Hepatocyte (in vitro differentiated cells): ENCODE data around the gene GNG7.

Experiments
- EZH2 ChIP-seq: fragments of 200-600 bp; sonication (generic); IDR thresholded peaks from 2 replicates; pipeline ENCODE4 v1.6.1; 2016; ENCODE audit warnings: antibody characterized with exemption, mild to moderate bottlenecking, borderline replicate concordance
- TF ChIP-seq, protein P1 (sequence below): fragments of 200-600 bp; sonication (generic); IDR thresholded peaks from 2 replicates; pipeline ENCODE4 v1.5.1; 2016; ENCODE audit warnings: antibody characterized with exemption, mild to moderate bottlenecking; ENCODE audit not compliant: poor library complexity

DNA sequence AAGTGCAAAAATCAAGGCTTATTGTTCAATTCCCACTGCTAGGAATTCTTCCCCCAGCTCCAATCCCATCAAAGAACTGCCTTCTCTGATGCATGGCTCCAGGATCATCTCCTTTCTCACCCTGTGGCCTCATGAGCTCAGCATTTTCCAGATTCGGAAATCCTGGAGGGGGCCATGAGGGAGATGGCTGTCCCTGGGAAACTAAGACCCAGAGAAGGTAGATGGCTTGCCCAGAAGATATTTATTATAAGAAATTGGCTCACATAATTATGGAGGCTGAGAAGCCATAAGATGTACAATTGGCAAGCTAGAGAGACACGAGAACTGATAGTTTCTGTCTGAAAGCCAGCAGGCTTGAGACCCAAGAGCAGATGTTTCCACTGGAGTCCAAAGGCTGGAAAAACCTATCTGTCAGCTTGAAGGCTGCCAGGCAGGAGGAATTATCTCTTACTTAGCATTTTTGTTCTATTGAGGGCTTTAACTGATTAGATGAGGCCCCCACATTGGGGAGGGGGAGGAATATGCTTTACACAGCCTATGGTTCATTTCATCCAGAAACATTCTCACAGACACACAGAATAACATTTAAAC is 168.0 kb downstream of the GNG7 start:
- TF ChIP-seq EZH2, result no peak
- TF ChIP-seq, protein P1, sequence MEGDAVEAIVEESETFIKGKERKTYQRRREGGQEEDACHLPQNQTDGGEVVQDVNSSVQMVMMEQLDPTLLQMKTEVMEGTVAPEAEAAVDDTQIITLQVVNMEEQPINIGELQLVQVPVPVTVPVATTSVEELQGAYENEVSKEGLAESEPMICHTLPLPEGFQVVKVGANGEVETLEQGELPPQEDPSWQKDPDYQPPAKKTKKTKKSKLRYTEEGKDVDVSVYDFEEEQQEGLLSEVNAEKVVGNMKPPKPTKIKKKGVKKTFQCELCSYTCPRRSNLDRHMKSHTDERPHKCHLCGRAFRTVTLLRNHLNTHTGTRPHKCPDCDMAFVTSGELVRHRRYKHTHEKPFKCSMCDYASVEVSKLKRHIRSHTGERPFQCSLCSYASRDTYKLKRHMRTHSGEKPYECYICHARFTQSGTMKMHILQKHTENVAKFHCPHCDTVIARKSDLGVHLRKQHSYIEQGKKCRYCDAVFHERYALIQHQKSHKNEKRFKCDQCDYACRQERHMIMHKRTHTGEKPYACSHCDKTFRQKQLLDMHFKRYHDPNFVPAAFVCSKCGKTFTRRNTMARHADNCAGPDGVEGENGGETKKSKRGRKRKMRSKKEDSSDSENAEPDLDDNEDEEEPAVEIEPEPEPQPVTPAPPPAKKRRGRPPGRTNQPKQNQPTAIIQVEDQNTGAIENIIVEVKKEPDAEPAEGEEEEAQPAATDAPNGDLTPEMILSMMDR, result no peak
